IMR-90 (cell line): ENCODE results near the gene MGAT5. TPM values are rescaled to one million over a fixed set of nuclear protein-coding genes. Genes with fewer than 3 reads are reported as not detected.

Experiments used
- ATAC-seq: fragments of 200-7000 bp; cut with Tn5 transposase; 2 replicates; pipeline ENCODE4 v1.9.1; 2020; ENCODE audit warnings: low read depth, mild to moderate bottlenecking, moderate library complexity
- BruUV-seq: library from RNA; stranded (reverse); fragments of 400-500 nt; replicated peaks from 2 replicates; lab custom pipeline; 2021; lab: Mats Ljungman, UMichigan
- CTCF ChIA-PET: fragments of 300-600 bp; formaldehyde crosslinking; extraction: SDS; loops from one replicate; lab custom pipeline; 2021; ENCODE audit warnings: antibody characterized with exemption; lab: Yijun Ruan, JAX
- POLR2A ChIA-PET: fragments of 300-600 bp; sonication (Branson Sonifier 250); formaldehyde crosslinking; loops from one replicate; lab custom pipeline; 2022; ENCODE audit warnings: antibody characterized with exemption; ENCODE audit not compliant: unreplicated experiment; lab: Charles Lee
- DNase-seq: peaks from one replicate; pipeline ENCODE4 v3.0.0; 2013
- H2AFZ ChIP-seq: replicated peaks from 2 replicates; pipeline ENCODE3; 2013; ENCODE audit warnings: low read length, mild to moderate bottlenecking; ENCODE audit not compliant: poor library complexity
- H2AK5ac ChIP-seq: 2 replicates; pipeline ENCODE4 v1.6.1; 2013; ENCODE audit warnings: low read depth, low read length, inconsistent platforms
- H2AK9ac ChIP-seq: replicated peaks from 2 replicates; pipeline ENCODE3; 2013; ENCODE audit warnings: mild to moderate bottlenecking, low read depth, low read length, moderate library complexity; ENCODE audit not compliant: poor library complexity
- H2BK120ac ChIP-seq: 2 replicates; pipeline ENCODE4 v1.6.1; 2013; ENCODE audit warnings: low read depth, low read length, inconsistent platforms
- H2BK15ac ChIP-seq: 3 replicates; pipeline ENCODE4 v1.6.1; 2013; ENCODE audit warnings: low read depth, low read length, inconsistent platforms
- H2BK20ac ChIP-seq: 2 replicates; pipeline ENCODE4 v1.6.1; 2013; ENCODE audit warnings: low read depth, mild to moderate bottlenecking, inconsistent platforms, low read length, moderate library complexity
- H2BK5ac ChIP-seq: 2 replicates; pipeline ENCODE4 v1.6.1; 2013; ENCODE audit warnings: mild to moderate bottlenecking, low read depth, low read length, inconsistent platforms; ENCODE audit not compliant: poor library complexity, severe bottlenecking
- H3K14ac ChIP-seq: replicated peaks from 2 replicates; pipeline ENCODE4 v1.6.1; 2013; ENCODE audit warnings: low read depth, low read length, inconsistent platforms
- H3K18ac ChIP-seq: 2 replicates; pipeline ENCODE4 v1.6.1; 2013; ENCODE audit warnings: low read depth, low read length, control low read depth
- H3K23ac ChIP-seq: 2 replicates; pipeline ENCODE4 v1.6.1; 2013; ENCODE audit warnings: low read depth, low read length, inconsistent platforms
- H3K27ac ChIP-seq: 2 replicates; pipeline ENCODE4 v1.5.1; 2013; ENCODE audit warnings: mild to moderate bottlenecking, control low read depth, low read length; ENCODE audit not compliant: insufficient read depth
- H3K27me3 ChIP-seq: 2 replicates; pipeline ENCODE4 v1.6.1; 2013; ENCODE audit warnings: low read length; ENCODE audit not compliant: control insufficient read depth, insufficient read depth
- H3K36me3 ChIP-seq: 2 replicates; pipeline ENCODE4 v1.6.1; 2013; ENCODE audit warnings: low read length, mixed read lengths; ENCODE audit not compliant: control insufficient read depth, insufficient read depth
- H3K4ac ChIP-seq: 2 replicates; pipeline ENCODE4 v1.6.1; 2013; ENCODE audit warnings: low read depth, low read length, inconsistent platforms
- H3K4me1 ChIP-seq: 2 replicates; pipeline ENCODE4 v1.6.1; 2013; ENCODE audit warnings: low read length, mixed read lengths; ENCODE audit not compliant: control insufficient read depth, insufficient read depth
- H3K4me2 ChIP-seq: 2 replicates; pipeline ENCODE4 v1.6.1; 2013; ENCODE audit warnings: low read depth, mild to moderate bottlenecking, control low read depth, low read length, moderate library complexity
- H3K4me3 ChIP-seq: 2 replicates; pipeline ENCODE4 v1.5.1; 2013; ENCODE audit warnings: low read depth, mild to moderate bottlenecking, control low read depth, low read length, moderate library complexity; ENCODE audit not compliant: insufficient read depth
- H3K56ac ChIP-seq: 2 replicates; pipeline ENCODE4 v1.6.1; 2013; ENCODE audit warnings: low read length, inconsistent platforms; ENCODE audit not compliant: insufficient read depth; ENCODE audit errors: extremely low read depth
- H3K79me1 ChIP-seq, 2 experiments: 2 replicates each; pipeline ENCODE4 v1.6.1; 2013; ENCODE audit warnings: low read length in 2 of 2, inconsistent platforms in 1 of 2, low read depth in 1 of 2
- H3K9ac ChIP-seq: 2 replicates; pipeline ENCODE4 v1.6.1; 2013; ENCODE audit warnings: low read depth, low read length, control low read depth
- H3K9me1 ChIP-seq: 2 replicates; pipeline ENCODE4 v1.6.1; 2013; ENCODE audit warnings: low read length, inconsistent platforms; ENCODE audit not compliant: insufficient read depth
- H3K9me3 ChIP-seq: 2 replicates; pipeline ENCODE4 v1.6.1; 2013; ENCODE audit warnings: low read length; ENCODE audit not compliant: control insufficient read depth, insufficient read depth
- H4K20me1 ChIP-seq: 2 replicates; pipeline ENCODE4 v1.6.1; 2013; ENCODE audit warnings: low read length, inconsistent platforms; ENCODE audit not compliant: insufficient read depth
- H4K5ac ChIP-seq: 2 replicates; pipeline ENCODE4 v1.6.1; 2013; ENCODE audit warnings: mild to moderate bottlenecking, low read depth, low read length, control low read depth
- H4K8ac ChIP-seq, 2 experiments: 2 replicates each; pipeline ENCODE4 v1.6.1; 2013; ENCODE audit warnings: low read depth in 2 of 2, low read length in 2 of 2, control low read depth in 1 of 2, inconsistent platforms in 1 of 2
- H4K91ac ChIP-seq: 2 replicates; pipeline ENCODE4 v1.6.1; 2013; ENCODE audit warnings: low read depth, low read length, inconsistent platforms; ENCODE audit not compliant: insufficient read depth
- BHLHE40 ChIP-seq: fragments of 150-350 bp; IDR thresholded peaks from 2 replicates; pipeline ENCODE4 v1.6.1; 2016; ENCODE audit warnings: mild to moderate bottlenecking, low read depth, low read length
- ELK1 ChIP-seq: fragments of 150-350 bp; IDR thresholded peaks from 2 replicates; pipeline ENCODE4 v1.6.1; 2016; ENCODE audit warnings: low read depth, mild to moderate bottlenecking, low read length, moderate library complexity, borderline replicate concordance
- MAFK ChIP-seq: IDR thresholded peaks from 2 replicates; pipeline ENCODE4 v1.6.1; 2012; ENCODE audit warnings: low read depth, low read length, improper control_type of control experiment
- MAZ ChIP-seq: IDR thresholded peaks from 2 replicates; pipeline ENCODE4 v1.6.1; 2012; ENCODE audit warnings: low read depth, mild to moderate bottlenecking, low read length, improper control_type of control experiment, moderate library complexity, borderline replicate concordance
- MXI1 ChIP-seq: IDR thresholded peaks from 2 replicates; pipeline ENCODE4 v1.6.1; 2012; ENCODE audit warnings: low read depth, mild to moderate bottlenecking, low read length, moderate library complexity, borderline replicate concordance
- NFE2L2 ChIP-seq: fragments of 150-350 bp; IDR thresholded peaks from 2 replicates; pipeline ENCODE4 v1.6.1; 2016; ENCODE audit warnings: low read depth, mild to moderate bottlenecking, low read length
- POLR2A ChIP-seq: IDR thresholded peaks from 2 replicates; pipeline ENCODE4 v1.6.1; 2012; ENCODE audit warnings: mild to moderate bottlenecking, low read depth, low read length
- RFX5 ChIP-seq: IDR thresholded peaks from 2 replicates; pipeline ENCODE4 v1.8.0; 2012; ENCODE audit warnings: low read depth, mild to moderate bottlenecking, low read length, moderate library complexity
- SMC3 ChIP-seq: fragments of 150-350 bp; IDR thresholded peaks from 2 replicates; pipeline ENCODE4 v1.6.1; 2016; ENCODE audit warnings: low read depth, mild to moderate bottlenecking, antibody characterized with exemption, low read length, moderate library complexity
- USF2 ChIP-seq: fragments of 150-350 bp; IDR thresholded peaks from 2 replicates; pipeline ENCODE4 v1.6.1; 2017; ENCODE audit warnings: mild to moderate bottlenecking, antibody characterized with exemption, low read length, low read depth
- WGBS, 2 experiments: methylation state at CpG; one replicate each; pipeline versions ENCODE4 v1.1.5 to v1.1.7; 2013; ENCODE audit warnings: missing lambda C conversion rate in 2 of 2; ENCODE audit not compliant: insufficient read length in 1 of 2; ENCODE audit errors: extremely low coverage in 2 of 2; 5-methylcytosine and 5-hydroxymethylcytosine counted together
- dilution Hi-C: fragments of 300-500 bp; cut with HindIII; formaldehyde crosslinking; loops from one replicate; pipeline ENCODE4 v1.14.3; 2018; ENCODE audit warnings: low sequenced_read_pairs; ENCODE audit not compliant: unreplicated experiment
- in situ Hi-C: fragments of 300-500 bp; cut with MboI; formaldehyde crosslinking; loops from 3 replicates; pipeline ENCODE4 v1.14.3; 2019; ENCODE audit warnings: low sequenced_read_pairs, inconsistent platforms, mixed read lengths
- intact Hi-C: fragments of 100-400 bp; cut with micrococcal nuclease; formaldehyde crosslinking; loops from 2 replicates; pipeline ENCODE4 v1.10.0; 2022
- polyA plus RNA-seq, 3 experiments: library from polyadenylated mRNA; depleted of rRNA; stranded (reverse); fragments of >200 nt; gene quantifications; 2 replicates each; pipeline ENCODE4 v1.2.3, GENCODE V29; 2012; ENCODE audit warnings: low replicate concordance in 1 of 3
- total RNA-seq: library from RNA; depleted of rRNA; stranded (reverse); fragments of >200 nt; gene quantifications from 2 replicates; pipeline ENCODE4 v1.2.3, GENCODE V29; 2012

MGAT5 gene
- total and polyA plus RNA-seq, 2 of the 4 experiments (the other 2 are of a cell fraction) = 22.9 to 59.9 TPM

GRCh38 chr2:134433469-134433868 lies 179.6 kb downstream of the MGAT5 start:
- CTCF ChIA-PET = no interaction called here
- Histone ChIP-seq H3K4me2 (no peak overlapping the region), H2BK120ac (no peak overlapping the region), H2BK15ac (no peak overlapping the region), H4K5ac (no peak overlapping the region), H3K27ac (no peak overlapping the region), H3K27me3 (no peaks in the 10 kb centered on the region), H4K8ac (no peak overlapping the region), H4K91ac (no peak overlapping the region), H3K4me1 (peaks cover 17% of the 10 kb centered on the region), H3K56ac (no peak overlapping the region), H3K9me1 (peaks cover 21% of the 10 kb centered on the region), H2AK5ac (no peak overlapping the region), H4K20me1 (no peaks in the 10 kb centered on the region), H3K14ac (no peak overlapping the region), H3K4ac (no peak overlapping the region; the same call in 1 of the 2 replicates), H3K9me3 (no peaks in the 10 kb centered on the region), H2AFZ (no peak overlapping the region), H2AK9ac (no peak overlapping the region), H3K9ac (no peak overlapping the region), H3K79me1 (peaks cover 0 to 38% of the 10 kb centered on the region in 2 experiments; a peak in 3 of 4 replicates), H3K4me3 (no peak overlapping the region), H3K36me3 (peaks cover 46% of the 10 kb centered on the region), H2BK20ac (no peak overlapping the region), H2BK5ac (no peak overlapping the region), H3K18ac (no peak overlapping the region), H3K23ac (no peak overlapping the region)
- POLR2A ChIA-PET = no interaction called here
- no TSS peak for BruUV-seq
- dilution Hi-C loops = no loop called here
- ATAC-seq (no peak), DNase-seq (no peak)
- 93% methylated on average over 5 of the region's 7 CpGs; no CpG with 5 or more reads in 1 of the 2 experiments for WGBS, 2 experiments
- intact Hi-C loops = no loop called here
- in situ Hi-C loops = no loop called here
- no peak for TF ChIP-seq MAFK
- no peak for TF ChIP-seq BHLHE40
- no peak for TF ChIP-seq USF2
- no peak for TF ChIP-seq NFE2L2
- no peak for TF ChIP-seq MAZ
- no peak for TF ChIP-seq RFX5
- no peak for TF ChIP-seq MXI1
- TF ChIP-seq ELK1 = no peak
- TF ChIP-seq POLR2A = no peak
- no peak for TF ChIP-seq SMC3
